GM18498 (cell line): ENCODE results near the gene LECT2.

Experiments used
- ATAC-seq: cut with Tn5 transposase; IDR thresholded peaks from one replicate; pipeline ENCODE4 v1.9.1; 2021; ENCODE audit warnings: mild to moderate bottlenecking, moderate library complexity; ENCODE audit not compliant: unreplicated experiment

LECT2 gene

DNA sequence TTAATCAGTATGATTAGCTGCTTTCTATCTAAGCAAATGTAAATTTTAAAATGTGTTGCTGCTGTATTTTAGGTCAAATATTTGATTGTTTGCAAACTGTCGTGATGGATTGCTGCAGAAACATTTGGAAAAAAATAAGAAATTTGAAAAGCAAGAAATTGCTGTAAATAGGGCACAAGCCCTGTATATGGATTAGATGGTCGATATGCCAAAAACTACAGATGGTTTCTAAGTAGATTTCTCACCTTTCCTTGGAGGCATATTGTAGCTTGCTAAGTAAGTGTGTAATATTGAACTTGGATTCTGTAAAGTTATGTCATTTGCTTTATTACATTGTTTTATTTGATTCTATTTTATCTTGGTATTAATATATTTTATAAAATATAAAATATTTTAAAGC is 13.1 kb downstream of the LECT2 start:
- no peak for ATAC-seq

DNA sequence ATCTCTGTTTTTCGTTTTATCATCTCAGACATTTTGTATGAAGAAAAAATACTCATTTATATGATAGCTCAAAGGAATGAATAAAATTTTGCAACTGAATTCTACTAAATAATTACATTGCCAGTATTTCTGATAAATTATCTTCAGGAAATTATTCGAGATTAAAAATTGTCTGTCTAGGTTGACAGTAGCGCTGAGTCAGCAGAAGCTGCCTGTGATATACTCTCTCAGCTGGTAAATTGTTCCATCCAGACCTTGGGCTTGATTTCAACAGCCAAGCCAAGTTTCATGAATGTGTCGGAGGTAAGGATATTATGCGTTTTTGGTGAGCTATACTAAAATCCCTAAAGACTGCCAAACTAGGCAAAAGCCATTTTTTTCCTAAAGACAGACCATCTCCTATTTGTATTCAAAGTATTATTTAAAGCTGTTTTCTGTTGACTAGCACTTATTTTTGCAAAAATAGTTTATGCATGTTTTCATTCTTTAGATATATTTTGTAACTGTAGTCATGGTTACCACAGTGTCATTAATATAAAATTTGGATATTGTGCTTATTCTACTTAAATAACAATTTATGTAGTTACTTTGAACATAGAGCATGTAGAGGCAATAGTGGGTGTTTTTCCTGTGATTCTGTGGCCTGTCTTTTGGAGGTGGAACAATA is 17.4 kb downstream of the LECT2 start:
- ATAC-seq: no peak

DNA sequence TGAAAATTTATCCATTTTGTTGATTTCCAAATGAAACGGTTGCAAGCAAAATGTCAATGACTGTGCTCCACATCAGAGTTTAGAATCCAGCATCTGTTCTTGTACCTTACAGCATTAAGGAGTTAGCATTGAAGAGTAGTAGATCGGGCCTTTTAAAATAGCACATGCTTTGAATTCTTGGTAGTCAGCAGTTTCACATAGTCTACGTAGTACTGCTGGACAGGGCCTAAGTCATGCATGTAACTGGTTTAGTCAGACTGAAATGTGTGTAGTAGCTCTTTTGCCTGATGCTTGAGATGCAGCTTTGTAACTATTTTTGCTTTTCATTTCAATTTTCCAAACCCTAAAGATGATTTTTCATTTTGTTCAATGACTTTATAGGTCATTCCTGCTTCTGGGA is 19.8 kb downstream of the LECT2 start:
- no peak for ATAC-seq

DNA sequence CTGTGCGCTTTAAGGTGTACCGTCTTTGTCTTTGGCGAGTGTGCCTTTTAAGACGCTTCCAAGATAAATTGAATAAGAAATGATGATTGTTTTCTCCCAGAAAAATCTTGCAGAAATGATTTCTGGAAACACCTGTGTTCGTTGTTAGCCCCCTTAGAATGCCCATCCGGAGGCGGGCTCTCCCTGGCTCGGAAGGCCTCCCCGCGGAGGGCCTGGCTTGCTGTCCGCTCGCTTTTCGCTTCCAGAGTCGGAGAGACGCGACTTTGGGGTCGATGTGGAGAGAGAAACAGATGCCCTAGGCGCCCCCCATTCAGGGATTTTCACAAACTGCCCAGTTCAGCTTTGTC is 23.9 kb downstream of the LECT2 start:
- ATAC-seq: no peak

DNA sequence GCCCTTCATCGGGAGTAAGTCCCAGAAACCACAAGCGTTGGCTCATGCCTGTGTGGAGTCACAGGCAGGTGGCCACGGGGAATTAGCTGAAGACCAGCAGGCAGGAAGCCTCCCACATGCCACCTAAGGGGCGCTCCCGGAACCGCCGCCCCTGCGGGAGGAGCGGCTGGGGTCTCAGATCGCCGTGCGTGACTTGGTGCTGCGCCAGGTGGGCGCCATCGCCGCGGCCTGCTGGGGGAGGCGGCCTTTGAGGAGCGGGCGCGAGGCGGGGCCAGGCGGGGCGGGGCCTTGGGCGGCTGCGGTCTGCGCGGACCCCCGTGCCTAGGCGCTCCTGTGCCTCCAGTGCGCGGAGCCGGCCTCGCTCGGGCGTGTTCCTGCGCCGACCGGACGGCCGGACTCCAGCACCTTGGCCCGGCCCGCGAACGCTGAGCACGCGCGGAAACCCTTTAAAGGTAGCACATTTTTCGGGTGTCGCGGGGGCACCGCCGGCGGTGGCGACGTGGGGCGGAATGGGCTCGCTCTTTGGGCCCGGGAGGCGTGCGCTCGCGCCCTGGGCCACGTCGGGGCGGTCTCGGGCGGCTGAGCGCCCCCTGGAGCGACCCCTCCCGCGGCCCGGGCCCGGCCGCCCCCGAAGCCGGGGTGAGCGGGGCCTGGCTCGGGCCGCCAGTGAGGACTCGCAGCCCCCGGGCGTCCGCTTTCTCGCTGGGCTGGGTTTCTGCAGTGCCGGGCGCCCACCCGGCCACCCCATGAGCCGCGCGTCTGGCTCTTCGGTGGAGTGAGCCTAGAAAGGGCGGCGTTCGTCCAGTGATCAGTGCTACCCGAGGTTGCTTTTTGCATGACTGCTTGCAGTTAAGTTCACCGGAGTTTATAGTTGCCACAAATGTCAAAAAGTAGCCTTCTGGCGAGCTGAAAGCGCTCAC is 24.5 kb downstream of the LECT2 start:
- no peak for ATAC-seq

DNA sequence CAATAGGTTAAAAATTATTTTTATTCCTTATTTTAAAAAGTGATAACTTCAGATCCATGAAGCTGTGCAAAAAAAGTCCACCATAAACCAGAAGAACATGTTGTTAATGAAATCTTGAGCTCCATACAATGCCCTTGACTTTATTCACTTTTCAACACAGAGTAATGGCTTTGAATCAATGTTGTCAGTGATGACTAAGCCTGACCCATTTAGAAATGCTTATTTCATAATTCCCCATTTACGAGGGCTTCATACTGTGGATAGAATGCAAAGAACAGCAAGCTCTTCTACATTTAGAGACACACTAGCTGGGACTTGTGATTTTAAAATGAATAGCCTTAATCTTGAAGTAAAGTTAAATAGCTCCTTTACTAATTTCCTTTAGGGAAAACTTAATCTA is 33.4 kb downstream of the LECT2 start:
- ATAC-seq: no peak

DNA sequence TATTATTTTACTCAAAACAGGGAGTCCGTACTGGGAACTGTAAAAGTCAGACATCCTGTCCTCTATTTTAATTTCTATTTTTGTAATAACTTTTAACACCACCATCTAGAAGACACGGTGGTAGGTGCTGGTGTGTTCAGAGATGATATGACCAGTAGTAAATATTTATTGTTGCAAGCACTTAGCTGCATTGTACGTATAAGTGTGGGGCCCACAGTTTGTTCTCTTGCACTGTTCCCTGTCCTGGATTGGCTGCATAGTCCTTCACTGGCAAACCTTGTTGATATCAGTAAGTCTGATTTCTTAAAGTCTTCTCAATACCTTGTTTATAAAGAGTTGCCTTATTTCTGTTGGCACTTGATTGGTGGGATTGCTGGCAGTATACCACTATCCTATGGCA is 34.6 kb downstream of the LECT2 start:
- ATAC-seq: no peak

DNA sequence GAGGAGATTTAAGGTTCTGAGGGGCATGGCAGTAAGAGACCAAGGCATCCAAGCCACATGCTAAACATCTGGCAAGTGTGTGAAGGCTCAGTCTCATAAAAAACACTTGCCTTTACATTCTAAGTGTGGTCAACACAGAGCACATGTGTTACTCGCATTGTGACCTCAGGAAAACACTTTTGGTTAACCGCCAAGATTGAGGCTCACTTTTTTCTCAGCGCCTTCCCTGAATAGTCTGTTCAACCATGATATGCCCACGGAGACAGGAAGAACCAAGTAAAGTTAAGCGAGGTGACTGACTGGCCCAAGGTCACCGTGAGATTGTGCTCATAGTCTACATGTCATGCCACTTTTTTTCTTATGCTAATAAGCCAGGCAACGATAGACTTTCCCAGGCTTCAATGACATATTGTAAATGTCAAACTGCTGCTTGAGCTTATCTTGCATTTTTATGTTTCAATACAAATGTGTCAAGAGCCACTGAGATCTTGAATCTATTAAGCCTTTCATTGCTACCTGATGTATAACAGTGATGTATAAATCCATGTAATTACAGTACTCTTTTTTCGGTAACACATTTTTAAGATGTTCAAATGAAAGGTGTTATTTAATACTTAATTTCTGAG is 38.0 kb downstream of the LECT2 start:
- ATAC-seq: no peak

DNA sequence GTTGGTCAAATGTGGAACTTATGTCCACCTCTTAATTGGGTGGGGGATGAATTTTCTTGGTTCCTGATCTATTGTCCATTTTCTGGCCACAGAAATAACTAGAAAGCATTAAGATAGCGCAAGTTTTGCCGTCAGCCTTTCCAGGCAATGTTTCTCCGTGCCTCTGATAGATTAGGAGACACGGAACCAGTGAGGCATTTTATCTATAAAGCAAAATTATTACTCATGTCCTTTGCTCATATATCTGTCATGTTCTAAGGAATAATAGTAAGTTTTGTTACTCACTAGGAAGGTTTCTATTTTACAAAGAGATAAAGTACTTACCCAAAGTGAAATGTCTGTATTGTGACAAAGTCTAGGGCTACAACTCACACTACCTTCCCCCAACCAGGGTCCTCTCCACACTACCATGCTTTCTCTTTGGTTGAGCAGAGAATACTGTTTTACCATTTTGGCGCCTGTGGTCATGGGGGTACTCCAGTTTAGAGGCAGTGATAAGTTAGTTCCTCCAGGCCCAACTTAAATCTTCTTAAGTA is 39.2 kb downstream of the LECT2 start:
- ATAC-seq: no peak

DNA sequence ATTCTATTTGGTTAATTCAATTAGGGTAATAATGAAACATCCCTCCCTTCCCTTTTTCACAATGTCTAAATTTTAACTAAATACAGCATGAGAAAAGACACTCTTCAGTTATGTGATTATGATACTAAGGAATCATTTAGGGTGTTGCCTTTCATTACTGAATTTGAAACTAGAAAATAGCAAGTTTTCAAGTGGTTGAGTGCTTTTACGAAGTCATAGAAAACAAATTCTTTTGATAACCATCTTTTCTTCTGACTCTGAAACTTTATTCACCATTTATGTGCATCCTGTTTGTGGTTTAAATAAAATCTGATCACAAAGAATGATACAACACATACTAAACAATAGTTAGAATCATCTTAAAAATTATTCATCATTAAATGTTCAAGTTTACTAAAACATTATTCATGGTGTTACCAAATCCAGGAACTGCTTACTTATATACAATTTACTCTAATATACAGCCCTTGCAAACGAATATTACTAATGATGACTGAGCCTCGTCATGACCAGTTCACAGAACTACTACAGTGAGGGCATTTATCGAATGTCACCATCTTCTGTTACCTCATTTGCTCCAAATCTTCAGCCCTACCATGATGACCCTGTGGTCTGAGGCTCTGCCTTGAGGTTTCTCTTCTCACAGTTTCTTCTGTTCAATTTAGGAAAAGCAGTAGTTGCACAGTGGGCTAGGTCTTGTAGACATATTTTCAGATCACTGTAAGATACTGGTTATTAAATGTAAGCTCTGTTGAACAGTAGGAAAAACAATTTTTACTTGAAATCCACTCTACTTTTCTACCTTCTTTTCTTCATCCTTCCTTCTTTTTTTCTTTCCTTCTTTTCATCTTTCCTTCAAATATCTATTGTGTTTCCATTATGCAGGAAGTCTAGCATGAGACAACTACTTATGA is 40.8 kb downstream of the LECT2 start:
- no peak for ATAC-seq

DNA sequence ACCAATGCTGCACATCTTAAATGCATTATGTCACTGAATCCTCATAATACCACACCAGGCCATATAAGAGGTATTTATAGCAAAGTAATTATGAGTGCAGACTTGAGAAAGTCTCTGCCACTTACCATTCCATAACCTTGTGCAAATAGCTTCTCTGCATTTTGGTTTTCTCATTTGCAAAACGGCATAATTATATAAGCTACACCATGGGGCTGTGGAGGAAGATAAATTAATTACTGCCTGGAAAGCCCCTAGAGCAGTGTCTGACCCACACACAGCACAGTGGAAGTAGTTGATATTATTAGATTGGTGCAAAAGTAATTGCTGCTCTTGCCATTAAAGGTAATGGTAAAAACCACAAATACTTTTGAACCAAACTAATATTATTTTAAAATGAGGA is 49.6 kb downstream of the LECT2 start:
- ATAC-seq: no peak

DNA sequence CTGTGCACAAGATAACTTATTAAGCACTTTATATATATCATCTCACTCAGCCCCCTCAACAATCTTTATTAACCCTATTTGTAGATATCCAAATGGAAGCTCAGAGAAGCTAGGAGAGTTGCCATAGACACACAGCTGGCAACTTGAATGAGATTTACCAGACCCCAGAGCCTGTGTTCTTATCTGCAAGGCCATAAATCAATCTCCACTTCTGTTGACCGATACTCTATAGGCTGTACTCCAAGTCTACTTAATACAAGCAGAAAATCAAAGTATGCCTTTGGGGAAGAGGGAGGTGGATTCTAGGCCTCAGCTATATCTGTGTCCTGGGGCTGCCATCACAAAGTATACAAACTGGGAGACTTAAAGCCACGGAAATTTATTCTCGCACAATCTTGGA is 53.1 kb downstream of the LECT2 start:
- ATAC-seq: no peak

DNA sequence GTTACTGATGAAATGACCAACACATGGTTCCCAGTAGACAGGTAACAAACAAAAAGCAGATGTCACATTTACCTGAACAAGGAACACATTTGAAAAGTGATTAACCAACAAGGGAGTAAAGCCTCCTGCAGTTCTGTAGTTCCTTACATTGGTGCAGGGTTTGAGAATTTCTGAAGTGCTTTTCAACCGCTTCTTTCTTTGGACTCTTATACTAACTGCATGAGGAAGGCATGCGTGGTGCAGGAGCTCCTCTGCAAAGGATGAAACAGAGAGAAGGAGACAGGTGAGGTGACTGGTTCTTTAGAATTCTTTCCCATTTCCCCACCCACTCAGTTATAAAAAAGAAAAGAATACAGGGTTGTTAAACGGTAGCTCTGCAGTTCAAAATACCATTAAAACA is 54.5 kb downstream of the LECT2 start:
- no peak for ATAC-seq

DNA sequence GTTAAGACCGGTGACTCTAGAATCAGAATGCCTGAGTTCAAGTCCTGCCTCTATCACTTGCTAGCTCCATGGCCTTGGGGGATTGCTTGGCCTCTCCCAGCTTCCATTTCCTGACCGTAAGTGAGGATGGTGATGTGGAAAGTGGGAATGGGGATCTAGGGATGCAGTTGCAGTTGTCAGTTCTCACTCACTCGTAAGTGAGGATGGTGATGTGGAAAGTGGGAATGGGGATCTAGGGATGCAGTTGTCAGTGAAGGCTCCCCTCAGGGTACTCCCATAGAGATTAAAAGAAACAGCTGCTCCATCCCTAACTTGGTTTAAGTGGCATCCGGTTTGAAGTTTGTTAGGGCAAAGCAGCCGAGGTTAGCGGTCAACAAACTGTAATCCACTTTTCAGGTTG is 56.1 kb downstream of the LECT2 start:
- no peak for ATAC-seq
